K562 (cell line): ENCODE results near the gene PDE3A. TPM values are rescaled to one million over a fixed set of nuclear protein-coding genes. Genes with fewer than 3 reads are reported as not detected.

Experiments
- ATAC-seq: fragments of 200-7000 bp; cut with Tn5 transposase; 3 replicates; pipeline ENCODE4 v1.9.1; 2020; ENCODE audit warnings: moderate library complexity
- BruUV-seq: library from RNA; stranded (reverse); fragments of 400-500 nt; replicated peaks from 2 replicates; lab custom pipeline; 2021; lab: Mats Ljungman, UMichigan
- CTCF ChIA-PET: fragments of 300-600 bp; formaldehyde crosslinking; extraction: SDS; loops from one replicate; lab custom pipeline; 2021; ENCODE audit warnings: low intra/inter-chr PET ratio; lab: Yijun Ruan, JAX
- POLR2A ChIA-PET: fragments of 300-600, 350-650 bp; sonication (Branson Sonifier 250); formaldehyde crosslinking; extraction: SDS; loops from one replicate; lab custom pipeline; 2021; ENCODE audit warnings: antibody characterized with exemption, inconsistent platforms; lab: Yijun Ruan, JAX
- DNase-seq, 4 experiments: peaks; one replicate each; pipeline versions ENCODE4 v3.0.0 to v3.0.0-alpha.2; 2011 to 2018; ENCODE audit warnings: low spot score in 3 of 4, mixed read lengths in 3 of 4; ENCODE audit errors: extremely low read depth in 1 of 4
- FAIRE-seq: peaks from 2 replicates; lab custom pipeline; 2011; peaks lifted over from hg19 to GRCh38; lab: Jason Lieb, UNC
- H2AFZ ChIP-seq: 2 replicates; pipeline ENCODE4 v1.6.0; 2011; ENCODE audit warnings: low read depth, low read length, control low read depth, inconsistent platforms
- H3K27ac ChIP-seq: fragments of 200-600 bp; 3 replicates; pipeline ENCODE4 v1.8.0; 2011; ENCODE audit warnings: low read depth, mild to moderate bottlenecking, control low read depth, inconsistent platforms, low read length, moderate library complexity, mixed read lengths; ENCODE audit errors: extremely low read depth
- H3K27me3 ChIP-seq, 2 experiments: fragments of 300-600 bp in 1 of 2; 2 replicates in 1 of 2; 3 replicates in 1 of 2; pipeline versions ENCODE4 v1.6.0 to v1.8.0; 2011; ENCODE audit warnings: inconsistent platforms in 2 of 2, low read length in 2 of 2, mild to moderate bottlenecking in 1 of 2, mixed read lengths in 1 of 2, moderate library complexity in 1 of 2; ENCODE audit not compliant: control insufficient read depth in 2 of 2, insufficient read depth in 2 of 2
- H3K36me3 ChIP-seq: fragments of 300-600 bp; 3 replicates; pipeline ENCODE4 v1.8.0; 2011; ENCODE audit warnings: mild to moderate bottlenecking, low read length, inconsistent platforms; ENCODE audit not compliant: control insufficient read depth, insufficient read depth
- H3K4me1 ChIP-seq, 2 experiments: fragments of 200-600 bp in 1 of 2; replicated peaks in 1 of 2; 2 replicates in 1 of 2; 3 replicates in 1 of 2; pipeline versions ENCODE4 v1.5.1 to v1.8.0; 2011; ENCODE audit warnings: inconsistent platforms in 2 of 2, low read length in 2 of 2, mild to moderate bottlenecking in 1 of 2, mixed read lengths in 1 of 2, moderate library complexity in 1 of 2; ENCODE audit not compliant: control insufficient read depth in 2 of 2, insufficient read depth in 2 of 2
- H3K4me2 ChIP-seq: 2 replicates; pipeline ENCODE4 v1.6.1; 2011; ENCODE audit warnings: low read length, control low read depth, inconsistent platforms, mixed read lengths; ENCODE audit not compliant: insufficient read depth
- H3K4me3 ChIP-seq: fragments of 200-600 bp; sonication (generic), shearing (Covaris generic); 2 replicates; pipeline ENCODE4 v1.5.1; 2016; ENCODE audit warnings: control low read depth, inconsistent platforms
- H3K79me2 ChIP-seq: fragments of 200-600 bp; 3 replicates; pipeline ENCODE4 v1.8.0; 2011; ENCODE audit warnings: low read length, inconsistent platforms; ENCODE audit not compliant: control insufficient read depth, insufficient read depth
- H3K9ac ChIP-seq, 2 experiments: 2 replicates each; pipeline versions ENCODE4 v1.6.0 to v1.6.1; 2011; ENCODE audit warnings: low read depth in 2 of 2, low read length in 2 of 2, control low read depth in 1 of 2, inconsistent platforms in 1 of 2, mild to moderate bottlenecking in 1 of 2, mixed read lengths in 1 of 2; ENCODE audit not compliant: insufficient read depth in 1 of 2
- H3K9me1 ChIP-seq: one replicate; pipeline ENCODE4 v1.6.0; 2011; ENCODE audit warnings: inconsistent platforms, mild to moderate bottlenecking, low read length, moderate library complexity; ENCODE audit not compliant: control insufficient read depth, insufficient read depth
- H3K9me3 ChIP-seq: replicated peaks from 2 replicates; pipeline ENCODE4 v1.5.1; 2011; ENCODE audit warnings: low read depth, low read length, inconsistent platforms; ENCODE audit not compliant: control insufficient read depth, insufficient read depth
- H4K20me1 ChIP-seq: replicated peaks from 2 replicates; pipeline ENCODE4 v1.6.1; 2011; ENCODE audit warnings: low read length, inconsistent platforms, mixed read lengths; ENCODE audit not compliant: control insufficient read depth, insufficient read depth
- CC2D1A ChIP-seq: fragments of 450-650 bp; IDR thresholded peaks from 2 replicates; pipeline ENCODE4 v1.6.1; 2017; ENCODE audit warnings: mild to moderate bottlenecking
- E2F3 ChIP-seq: fragments of 250-450 bp; sonication (Bioruptor Pico); IDR thresholded peaks from 2 replicates; pipeline ENCODE4 v1.4.0; 2020; ENCODE audit warnings: mild to moderate bottlenecking
- FOS ChIP-seq: IDR thresholded peaks from 3 replicates; pipeline ENCODE4 v1.6.1; 2011; ENCODE audit not compliant: insufficient read length; ENCODE audit errors: extremely low read depth
- GATA2 ChIP-seq: sonication (generic); formaldehyde crosslinking; IDR thresholded peaks from 2 replicates; pipeline ENCODE4 v1.4.0; 2020; ENCODE audit warnings: mild to moderate bottlenecking, missing genetic modification reagents
- HSF4 ChIP-seq: fragments of 250-450 bp; sonication (Bioruptor Pico); IDR thresholded peaks from 2 replicates; pipeline ENCODE4 v2.1.2; 2022; ENCODE audit warnings: mild to moderate bottlenecking, moderate library complexity, borderline replicate concordance
- MXI1 ChIP-seq: IDR thresholded peaks from 2 replicates; pipeline ENCODE4 v1.6.1; 2011; ENCODE audit warnings: low read depth, mild to moderate bottlenecking, improper control_type of control experiment, low read length
- SMC3 ChIP-seq: conservative IDR thresholded peaks from 2 replicates; pipeline ENCODE4 v1.6.1; 2011; ENCODE audit warnings: low read depth, low read length, improper control_type of control experiment; ENCODE audit not compliant: insufficient read depth
- TAF15 ChIP-seq: fragments of 200-400 bp; formaldehyde crosslinking; IDR thresholded peaks from 2 replicates; pipeline ENCODE4 v1.6.1; 2017; ENCODE audit warnings: mild to moderate bottlenecking, low read depth, low read length, moderate library complexity
- THRAP3 ChIP-seq: fragments of 450-650 bp; IDR thresholded peaks from 2 replicates; pipeline ENCODE4 v1.6.1; 2016; ENCODE audit warnings: mild to moderate bottlenecking, inconsistent platforms, borderline replicate concordance
- U2AF1 ChIP-seq: fragments of 200-400 bp; formaldehyde crosslinking; optimal IDR thresholded peaks from 2 replicates; pipeline ENCODE3; 2017; ENCODE audit warnings: mild to moderate bottlenecking, low read depth, low read length, moderate library complexity
- ZBTB1 ChIP-seq: sonication (generic); formaldehyde crosslinking; IDR thresholded peaks from 2 replicates; pipeline ENCODE4 v1.8.1; 2023; ENCODE audit warnings: missing genetic modification reagents, low read depth, mild to moderate bottlenecking, borderline replicate concordance
- ZBTB34 ChIP-seq: fragments of 250-450 bp; sonication (Bioruptor Pico); IDR thresholded peaks from 2 replicates; pipeline ENCODE4 v1.8.0; 2021; ENCODE audit warnings: mild to moderate bottlenecking, moderate library complexity
- ZNF282 ChIP-seq: sonication (generic); formaldehyde crosslinking; IDR thresholded peaks from 2 replicates; pipeline ENCODE4 v1.8.1; 2023; ENCODE audit warnings: missing genetic modification reagents
- ZNF79 ChIP-seq: fragments of 250-450 bp; sonication (Bioruptor Pico); IDR thresholded peaks from 2 replicates; pipeline ENCODE4 v1.4.0; 2020; ENCODE audit warnings: low read depth, mild to moderate bottlenecking, moderate library complexity
- WGBS: fragments of 100-300 bp; shearing (Covaris generic); methylation state at CpG from one replicate; pipeline ENCODE4 v1.1.6; 2016; ENCODE audit warnings: low coverage, mixed read lengths; ENCODE audit not compliant: insufficient coverage; ENCODE audit errors: missing lambda C conversion rate; 5-methylcytosine and 5-hydroxymethylcytosine counted together
- in situ Hi-C: fragments of 300-500 bp; cut with MboI; formaldehyde crosslinking; loops from 4 replicates; pipeline ENCODE4 v1.15.0; 2018; ENCODE audit warnings: inconsistent platforms, mixed read lengths
- intact Hi-C: fragments of 100-400 bp; cut with micrococcal nuclease; formaldehyde crosslinking; loops from 2 replicates; pipeline ENCODE4 v1.14.2; 2022
- polyA plus RNA-seq, 8 experiments: library from polyadenylated mRNA; depleted of rRNA in 4 of 8; stranded (reverse) in 5 of 8; unstranded in 3 of 8; fragments of >200 nt; fragmentation: Nextera tagmentation in 2 of 8; fragmentation: Illumina TruSeq in 1 of 8; extraction: Ambion mirVana in 2 of 8; extraction: Trizol in 1 of 8; gene quantifications; 2 replicates each; pipeline versions ENCODE4 v1.2.1 to v1.2.3, GENCODE V29; 2011 to 2014; ENCODE audit warnings: inconsistent platforms in 1 of 8, missing spikeins in 1 of 8
- total RNA-seq, 7 experiments: library from RNA; depleted of rRNA in 6 of 7; stranded (reverse); fragments of >200 nt in 6 of 7; fragmentation: Illumina TruSeq in 2 of 7; extraction: Trizol in 2 of 7; gene quantifications; 2 replicates each; pipeline versions ENCODE4 v1.2.1 to v1.2.3, GENCODE V29; 2011 to 2021; ENCODE audit warnings: low replicate concordance in 1 of 7
- TF ChIP-seq, protein P1 (sequence below): fragments of 250-450 bp; sonication (Bioruptor Pico); IDR thresholded peaks from 2 replicates; pipeline ENCODE4 v1.5.0; 2021; ENCODE audit warnings: mild to moderate bottlenecking, borderline replicate concordance
- TF ChIP-seq, protein P2 (sequence below): fragments of 250-450 bp; sonication (Bioruptor Pico); IDR thresholded peaks from 2 replicates; pipeline ENCODE4 v1.8.0; 2021; ENCODE audit warnings: moderate library complexity, mild to moderate bottlenecking, inconsistent platforms

The PDE3A gene
- total and polyA plus RNA-seq, 9 of the 15 experiments (the other 6 are each of a cell fraction or from before 2014, with no cell fraction given): 0.02 TPM; not detected in 8

DNA sequence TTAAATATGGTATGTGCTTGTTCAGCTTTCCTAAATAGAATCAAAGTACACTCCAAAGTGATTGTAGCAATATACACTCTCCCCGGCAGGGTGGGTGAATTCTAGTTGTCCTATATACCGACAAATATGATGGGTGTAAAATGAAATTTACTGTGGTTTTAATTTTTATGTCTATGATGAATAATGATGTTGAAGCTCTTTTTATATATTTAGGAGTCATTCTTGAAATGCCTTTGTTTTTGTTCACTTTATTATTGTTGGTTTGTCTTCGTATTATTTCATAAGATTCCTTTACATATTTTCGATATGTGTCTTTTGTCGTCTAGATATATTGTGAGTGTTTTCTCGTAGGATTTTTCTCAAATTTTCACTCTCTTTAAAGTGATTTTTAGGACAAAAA lies 105.7 kb downstream of the PDE3A start:
- no TSS peak for BruUV-seq
- ChIA-PET CTCF (no interaction called here), POLR2A (no interaction called here)
- DNase-seq (no peak), ATAC-seq (no peak), FAIRE-seq (no peak)
- H3K79me2 ChIP-seq: no peaks in the 10 kb centered on the region
- no peaks in the 10 kb centered on the region for H3K9me3 ChIP-seq
- no peaks in the 10 kb centered on the region for H3K36me3 ChIP-seq
- H3K9me1 ChIP-seq: no peaks in the 10 kb centered on the region
- no peak overlapping the region for H3K4me3 ChIP-seq
- no peaks in the 10 kb centered on the region for H4K20me1 ChIP-seq
- WGBS: 0% methylated on average over 6 of the region's 6 CpGs
- H3K9ac ChIP-seq: no peak overlapping the region
- H3K4me1 ChIP-seq: no peaks in the 10 kb centered on the region
- intact Hi-C loops: no loop called here
- H3K27me3 ChIP-seq: no peaks in the 10 kb centered on the region
- no peak for TF ChIP-seq THRAP3
- no peak for TF ChIP-seq ZNF282 (CRISPR knock-in tag)
- TF ChIP-seq, protein P1, sequence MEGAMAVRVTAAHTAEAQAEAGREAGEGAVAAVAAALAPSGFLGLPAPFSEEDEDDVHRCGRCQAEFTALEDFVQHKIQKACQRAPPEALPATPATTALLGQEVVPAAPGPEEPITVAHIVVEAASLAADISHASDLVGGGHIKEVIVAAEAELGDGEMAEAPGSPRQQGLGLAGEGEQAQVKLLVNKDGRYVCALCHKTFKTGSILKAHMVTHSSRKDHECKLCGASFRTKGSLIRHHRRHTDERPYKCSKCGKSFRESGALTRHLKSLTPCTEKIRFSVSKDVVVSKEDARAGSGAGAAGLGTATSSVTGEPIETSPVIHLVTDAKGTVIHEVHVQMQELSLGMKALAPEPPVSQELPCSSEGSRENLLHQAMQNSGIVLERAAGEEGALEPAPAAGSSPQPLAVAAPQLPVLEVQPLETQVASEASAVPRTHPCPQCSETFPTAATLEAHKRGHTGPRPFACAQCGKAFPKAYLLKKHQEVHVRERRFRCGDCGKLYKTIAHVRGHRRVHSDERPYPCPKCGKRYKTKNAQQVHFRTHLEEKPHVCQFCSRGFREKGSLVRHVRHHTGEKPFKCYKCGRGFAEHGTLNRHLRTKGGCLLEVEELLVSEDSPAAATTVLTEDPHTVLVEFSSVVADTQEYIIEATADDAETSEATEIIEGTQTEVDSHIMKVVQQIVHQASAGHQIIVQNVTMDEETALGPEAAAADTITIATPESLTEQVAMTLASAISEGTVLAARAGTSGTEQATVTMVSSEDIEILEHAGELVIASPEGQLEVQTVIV (CRISPR knock-in tag): no peak
- TF ChIP-seq, protein P2, sequence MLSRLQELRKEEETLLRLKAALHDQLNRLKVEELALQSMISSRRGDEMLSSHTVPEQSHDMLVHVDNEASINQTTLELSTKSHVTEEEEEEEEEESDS (CRISPR knock-in tag): no peak
- no peak for TF ChIP-seq E2F3 (CRISPR knock-in tag)
- TF ChIP-seq ZNF79 (CRISPR knock-in tag): no peak
- no peak for TF ChIP-seq TAF15
- no peak for TF ChIP-seq U2AF1
- TF ChIP-seq CC2D1A: no peak
- TF ChIP-seq ZBTB34 (CRISPR knock-in tag): no peak
- TF ChIP-seq GATA2 (CRISPR knock-in tag): no peak
- no peak for TF ChIP-seq MXI1
- no peak for TF ChIP-seq SMC3
- TF ChIP-seq HSF4 (CRISPR knock-in tag): no peak
- no peak for TF ChIP-seq ZBTB1
- TF ChIP-seq FOS: no peak
- in situ Hi-C loops: no loop called here
- H3K4me2 ChIP-seq: no peak overlapping the region
- H2AFZ ChIP-seq: no peak overlapping the region
- no peak overlapping the region for H3K27ac ChIP-seq
